Type B pancreatic cell (in vitro differentiated cells): Measurements from ENCODE around the gene KLHL29. TPM values are rescaled to one million over a fixed set of nuclear protein-coding genes. Genes with fewer than 3 reads are reported as not detected.

Source experiments
- DNase-seq: peaks from one replicate; pipeline ENCODE4 v3.0.0; 2021; ENCODE audit warnings: mixed read lengths; ENCODE audit not compliant: unreplicated experiment; ENCODE audit errors: extremely low spot score
- H3K27ac Mint-ChIP-seq: 2 replicates; pipeline ENCODE4 v1.8.0; 2021; ENCODE audit warnings: mild to moderate bottlenecking, mixed read lengths
- H3K27me3 Mint-ChIP-seq: 2 replicates; pipeline ENCODE4 v1.8.0; 2021; ENCODE audit warnings: mixed read lengths
- H3K36me3 Mint-ChIP-seq: 2 replicates; pipeline ENCODE4 v1.8.0; 2021; ENCODE audit warnings: mixed read lengths
- H3K4me1 Mint-ChIP-seq: one replicate; pipeline ENCODE4 v1.8.0; 2021; ENCODE audit warnings: mixed read lengths; ENCODE audit not compliant: unreplicated experiment
- H3K4me3 Mint-ChIP-seq: 2 replicates; pipeline ENCODE4 v1.8.0; 2021; ENCODE audit warnings: mild to moderate bottlenecking, mixed read lengths
- H3K9me3 Mint-ChIP-seq: 2 replicates; pipeline ENCODE4 v1.8.0; 2021; ENCODE audit warnings: mixed read lengths
- CTCF ChIP-seq: fragments of 200-600 bp; sonication (generic); conservative IDR thresholded peaks from 2 replicates; pipeline ENCODE4 v1.5.0; 2021; ENCODE audit warnings: antibody characterized with exemption, mild to moderate bottlenecking
- total RNA-seq: library from RNA; stranded (reverse); gene quantifications from 2 replicates; pipeline ENCODE4 v1.2.1, GENCODE V29; 2021; ENCODE audit warnings: low replicate concordance

KLHL29 gene
- total RNA-seq, 1 donor from 2014 or later: 24.1 TPM

- Mint-ChIP-seq H3K4me1 (peaks cover 16% of the 10 kb centered on the region), H3K27ac (no peak overlapping the region), H3K27me3 (no peaks in the 10 kb centered on the region), H3K9me3 (no peaks in the 10 kb centered on the region), H3K4me3 (no peak overlapping the region), H3K36me3 (peaks cover 5% of the 10 kb centered on the region)
- no peak for DNase-seq
- TF ChIP-seq CTCF: no peak
These were observed 272.4 kb downstream of the KLHL29 start for GRCh38 chr2:23657371-23657770.

GRCh38 chr2:23657934-23658333, 273.0 kb downstream of the KLHL29 start:
- peaks cover 16% of the 10 kb centered on the region for H3K4me1 Mint-ChIP-seq
- DNase-seq: no peak
- no peaks in the 10 kb centered on the region for H3K9me3 Mint-ChIP-seq
- no peak overlapping the region for H3K27ac Mint-ChIP-seq
- no peaks in the 10 kb centered on the region for H3K27me3 Mint-ChIP-seq
- no peak for TF ChIP-seq CTCF
- H3K36me3 Mint-ChIP-seq: peaks cover 2% of the 10 kb centered on the region
- H3K4me3 Mint-ChIP-seq: no peak overlapping the region

- peaks cover 16% of the 10 kb centered on the region for H3K4me1 Mint-ChIP-seq
- H3K36me3 Mint-ChIP-seq: no peaks in the 10 kb centered on the region
- H3K4me3 Mint-ChIP-seq: peak overlapping the region; percentile 20
- H3K9me3 Mint-ChIP-seq: no peaks in the 10 kb centered on the region
- H3K27ac Mint-ChIP-seq: peak overlapping the region; percentile 34
- no peaks in the 10 kb centered on the region for H3K27me3 Mint-ChIP-seq
- no peak for DNase-seq
- TF ChIP-seq CTCF: no peak
These were observed 273.5 kb downstream of the KLHL29 start for GRCh38 chr2:23658466-23658942.

GRCh38 chr2:23659328-23659727, 274.3 kb downstream of the KLHL29 start:
- no peak overlapping the region for H3K4me3 Mint-ChIP-seq
- H3K4me1 Mint-ChIP-seq: peaks cover 16% of the 10 kb centered on the region
- H3K9me3 Mint-ChIP-seq: no peaks in the 10 kb centered on the region
- H3K36me3 Mint-ChIP-seq: no peaks in the 10 kb centered on the region
- no peak overlapping the region for H3K27ac Mint-ChIP-seq
- no peak for TF ChIP-seq CTCF
- DNase-seq: no peak
- H3K27me3 Mint-ChIP-seq: no peaks in the 10 kb centered on the region

- Mint-ChIP-seq H3K27me3 (no peaks in the 10 kb centered on the region), H3K4me1 (peaks cover 16% of the 10 kb centered on the region), H3K4me3 (no peak overlapping the region), H3K9me3 (no peaks in the 10 kb centered on the region), H3K27ac (no peak overlapping the region), H3K36me3 (no peaks in the 10 kb centered on the region)
- TF ChIP-seq CTCF: no peak
- DNase-seq: no peak
These were observed 274.8 kb downstream of the KLHL29 start for GRCh38 chr2:23659773-23660172.

GRCh38 chr2:23660237-23660636, 275.3 kb downstream of the KLHL29 start:
- no peaks in the 10 kb centered on the region for H3K27me3 Mint-ChIP-seq
- no peak for TF ChIP-seq CTCF
- H3K27ac Mint-ChIP-seq: no peak overlapping the region
- peaks cover 16% of the 10 kb centered on the region for H3K4me1 Mint-ChIP-seq
- H3K36me3 Mint-ChIP-seq: no peaks in the 10 kb centered on the region
- H3K4me3 Mint-ChIP-seq: no peak overlapping the region
- H3K9me3 Mint-ChIP-seq: no peaks in the 10 kb centered on the region
- DNase-seq: no peak
